PFSK-1 (cell line): ENCODE measurements around the gene OSBPL3.

ENCODE experiments used
- FOXP2 ChIP-seq: optimal IDR thresholded peaks from 2 replicates; pipeline ENCODE3; 2011; ENCODE audit warnings: borderline replicate concordance, control low read depth, inconsistent platforms; ENCODE audit not compliant: insufficient read depth; ENCODE audit errors: extremely low read length, extremely low read depth
- POLR2AphosphoS5 ChIP-seq: IDR thresholded peaks from 2 replicates; pipeline ENCODE4 v1.6.1; 2012; ENCODE audit warnings: low read depth, mild to moderate bottlenecking, control low read depth, low read length, moderate library complexity
- REST ChIP-seq, 2 experiments: IDR thresholded peaks; 2 replicates each; pipeline versions ENCODE4 v1.6.1 to v1.8.0; 2011 to 2012; ENCODE audit warnings: low read depth in 2 of 2, low read length in 2 of 2, control low read depth in 1 of 2, inconsistent platforms in 1 of 2, mild to moderate bottlenecking in 1 of 2, moderate library complexity in 1 of 2; ENCODE audit not compliant: insufficient read depth in 1 of 2
- SIN3A ChIP-seq: IDR thresholded peaks from 2 replicates; pipeline ENCODE4 v1.6.1; 2012; ENCODE audit warnings: mild to moderate bottlenecking, low read length, moderate library complexity, borderline replicate concordance; ENCODE audit not compliant: insufficient read depth
- TAF1 ChIP-seq: IDR thresholded peaks from 2 replicates; pipeline ENCODE4 v1.6.1; 2012; ENCODE audit warnings: low read length, control low read depth, borderline replicate concordance; ENCODE audit not compliant: insufficient read depth

- TF ChIP-seq SIN3A (no peak), REST (IDR thresholded peaks at IDR 0.05; ENCODE audit: insufficient read depth in 1 of 2, low read depth in 2 of 2, low read length in 2 of 2) (no peak), TAF1 (no peak), POLR2AphosphoS5 (no peak), FOXP2 (no peak)
These were observed 222.4 kb downstream of the OSBPL3 start, which contains the start of gene GSDME for GRCh38 chr7:24757353-24758275.
